Stimulated activated CD4-positive, alpha-beta T cell treated with anti-CD3 and anti-CD28 coated beads, Interleukin-4, amount 100 ng/mL, for 4 hours (primary cell): ENCODE results near the gene CRYGS.
"Not testable (repeated sequence)": the region's sequence is repeated elsewhere in the genome, so short reads cannot be mapped to it uniquely, and the experiment has no call there.

Experiments used
- DNase-seq, 2 experiments: peaks; one replicate each; pipeline ENCODE4 v3.0.0-alpha.2; 2020

The CRYGS gene

GRCh38 chr3:186544281-186544680, at the start of gene CRYGS:
TSS of gene CRYGS (minus strand) at chr3:186544380. CDS start at chr3:186544326, 54 bp downstream.
- DNase-seq = no peak

- DNase-seq = no peak
Measured at GRCh38 chr3:186593862-186594261, 49.7 kb upstream of the CRYGS start.

GRCh38 chr3:186592682-186593081, 48.5 kb upstream of the CRYGS start:
- DNase-seq = no peak

GRCh38 chr3:186590580-186591295, 46.6 kb upstream of the CRYGS start:
- no peak for DNase-seq

- no peak for DNase-seq
Measured at GRCh38 chr3:186589856-186590579, 45.8 kb upstream of the CRYGS start.

GRCh38 chr3:186589121-186589520, 44.9 kb upstream of the CRYGS start:
- DNase-seq = no peak

- no peak for DNase-seq
Measured at GRCh38 chr3:186588632-186589031, 44.5 kb upstream of the CRYGS start.

GRCh38 chr3:186587183-186587582, 43.0 kb upstream of the CRYGS start:
- no peak for DNase-seq

GRCh38 chr3:186586245-186586644, 42.1 kb upstream of the CRYGS start:
- DNase-seq = not testable (repeated sequence)

- DNase-seq = no peak
Measured at GRCh38 chr3:186583831-186584230, 39.7 kb upstream of the CRYGS start.

GRCh38 chr3:186582541-186582940, 38.4 kb upstream of the CRYGS start:
- DNase-seq = no peak

GRCh38 chr3:186580785-186581184, 36.6 kb upstream of the CRYGS start:
- no peak for DNase-seq

- no peak for DNase-seq
Measured at GRCh38 chr3:186577521-186577920, 33.3 kb upstream of the CRYGS start.

- no peak for DNase-seq
Measured at GRCh38 chr3:186571644-186572013, 27.4 kb upstream of the CRYGS start.

- no peak for DNase-seq
Measured at GRCh38 chr3:186570941-186571643, 26.9 kb upstream of the CRYGS start.

- peak; percentile 95 to 99 for DNase-seq
Measured at GRCh38 chr3:186570096-186570940, 26.1 kb upstream of the CRYGS start, which contains the start of gene DNAJB11. TSS of gene DNAJB11 (plus strand) at chr3:186570720. CDS start at chr3:186570898, 178 bp downstream.

- no peak for DNase-seq
Measured at GRCh38 chr3:186569779-186570095, 25.6 kb upstream of the CRYGS start.

- not testable (repeated sequence) for DNase-seq
Measured at GRCh38 chr3:186569361-186569760, 25.2 kb upstream of the CRYGS start.

- peak; percentile 90 to 95 for DNase-seq
Measured at GRCh38 chr3:186567072-186567921, 23.1 kb upstream of the CRYGS start, which contains the start of gene TBCCD1. TSS of gene TBCCD1 (minus strand) at chr3:186567339. CDS start at chr3:186564329, 3,010 bp downstream.

GRCh38 chr3:186566772-186567071, 22.5 kb upstream of the CRYGS start:
- DNase-seq = no peak

GRCh38 chr3:186564586-186564985, 20.4 kb upstream of the CRYGS start:
- DNase-seq = no peak
